ENCODE results near the gene MYO1E. TPM values are rescaled to one million over a fixed set of nuclear protein-coding genes. Genes with fewer than 3 reads are reported as not detected.

The MYO1E gene
- total RNA-seq, 2 experiments from 2014 or later = 51.0 to 61.0 TPM

DNA sequence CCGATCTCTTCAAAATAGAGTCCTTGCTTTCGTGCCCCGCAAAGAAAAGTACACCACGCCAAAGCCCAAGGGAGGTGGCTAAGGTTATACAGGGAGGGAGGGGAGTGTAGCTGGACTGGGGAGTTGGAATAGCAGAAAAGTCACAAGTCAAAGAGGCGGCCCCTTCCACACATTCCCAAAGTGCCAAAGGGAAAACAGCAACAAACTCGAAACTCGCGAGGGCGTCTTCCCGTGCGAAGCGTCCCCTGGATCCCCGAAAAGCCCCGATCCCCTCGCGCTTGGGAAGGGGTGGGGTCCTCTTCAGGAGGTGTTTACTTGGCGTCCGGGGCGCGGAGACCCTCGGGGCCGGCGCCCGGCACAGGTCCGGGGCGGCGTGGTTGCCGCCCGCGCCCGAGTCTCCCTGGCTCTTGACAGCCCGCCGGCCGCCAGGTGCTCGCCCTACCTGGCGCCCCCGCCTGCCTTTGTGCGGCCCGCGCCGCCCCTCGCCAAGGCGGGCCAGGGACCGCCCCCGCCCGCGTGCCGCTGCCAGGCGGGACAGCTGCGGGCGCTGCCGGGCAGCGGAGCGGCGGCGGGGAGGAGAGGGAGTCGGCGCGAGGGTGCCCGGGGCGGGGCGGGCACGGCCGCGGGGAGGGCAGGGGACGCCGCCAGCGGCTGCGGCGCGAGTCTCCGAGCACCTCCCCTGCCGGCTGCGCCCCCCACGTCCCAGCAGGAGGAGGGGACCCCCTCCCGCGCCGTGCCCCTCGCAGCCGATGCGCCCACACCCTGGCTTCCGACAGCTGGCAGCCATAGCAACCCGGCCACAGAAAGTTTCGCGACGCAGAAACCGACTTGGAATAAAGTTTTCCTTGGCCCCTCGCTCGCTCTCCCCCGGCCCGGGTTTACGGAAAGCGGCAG lies 966 bp downstream of the MYO1E start:
- H3K36me3 Mint-ChIP-seq = peaks cover 3% of the 10 kb centered on the region
- peak; percentile 42 for DNase-seq
- peaks cover 29% of the 10 kb centered on the region for H3K4me1 Mint-ChIP-seq
- peak overlapping the region; percentile 83 for H3K27ac Mint-ChIP-seq
- no peaks in the 10 kb centered on the region for H3K9me3 Mint-ChIP-seq
- H3K27me3 Mint-ChIP-seq = peaks cover 61% of the 10 kb centered on the region
- H3K4me3 Mint-ChIP-seq = peak overlapping the region; percentile 87

DNA sequence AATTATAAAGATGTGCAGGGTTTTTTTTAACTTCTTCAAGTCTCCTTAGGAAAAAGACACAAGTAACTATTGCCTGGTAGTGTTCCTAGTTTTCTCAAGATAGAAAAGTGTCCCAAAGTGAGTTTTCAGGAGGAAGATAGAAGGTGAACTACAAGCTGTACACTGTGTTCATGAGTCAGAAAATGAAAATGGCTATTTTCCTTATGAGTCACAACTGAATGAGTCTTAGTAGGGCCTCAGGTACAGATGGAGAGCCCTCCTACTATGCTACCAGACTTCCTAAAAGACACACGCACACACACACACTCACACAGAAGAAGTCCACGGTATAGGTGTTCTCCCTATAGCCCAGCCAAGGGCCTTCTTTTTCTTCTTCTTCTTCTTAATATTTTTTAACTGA lies 3.1 kb downstream of the MYO1E start:
- peaks cover 54% of the 10 kb centered on the region for H3K27me3 Mint-ChIP-seq
- no peak overlapping the region for H3K27ac Mint-ChIP-seq
- H3K4me1 Mint-ChIP-seq = peaks cover 29% of the 10 kb centered on the region
- no peak for DNase-seq
- H3K36me3 Mint-ChIP-seq = peaks cover 5% of the 10 kb centered on the region
- no peaks in the 10 kb centered on the region for H3K9me3 Mint-ChIP-seq
- no peak overlapping the region for H3K4me3 Mint-ChIP-seq

DNA sequence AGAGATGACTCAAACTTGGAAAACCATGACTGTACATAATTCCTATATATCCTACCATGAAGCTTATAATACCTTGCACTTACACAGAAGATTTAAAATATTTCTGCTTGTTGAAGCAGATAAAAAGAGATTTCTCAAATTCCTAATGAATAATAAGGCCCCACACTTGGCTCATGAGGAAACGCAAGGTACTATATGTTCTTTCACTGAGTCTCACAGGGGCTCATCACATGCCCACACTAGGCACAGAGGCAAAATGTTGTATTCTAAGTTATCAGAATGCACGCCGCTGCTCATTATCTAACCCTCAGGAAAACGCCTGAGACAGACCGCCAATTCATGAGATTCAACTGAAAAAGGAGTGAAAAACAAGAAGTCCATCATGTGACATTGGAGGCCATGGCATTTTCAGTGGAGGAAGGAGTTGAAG lies 5.6 kb downstream of the MYO1E start:
- H3K4me1 Mint-ChIP-seq = peaks cover 22% of the 10 kb centered on the region
- H3K4me3 Mint-ChIP-seq = no peak overlapping the region
- peaks cover 32% of the 10 kb centered on the region for H3K27me3 Mint-ChIP-seq
- DNase-seq = no peak
- H3K27ac Mint-ChIP-seq = no peak overlapping the region
- H3K9me3 Mint-ChIP-seq = no peaks in the 10 kb centered on the region
- H3K36me3 Mint-ChIP-seq = peaks cover 5% of the 10 kb centered on the region

DNA sequence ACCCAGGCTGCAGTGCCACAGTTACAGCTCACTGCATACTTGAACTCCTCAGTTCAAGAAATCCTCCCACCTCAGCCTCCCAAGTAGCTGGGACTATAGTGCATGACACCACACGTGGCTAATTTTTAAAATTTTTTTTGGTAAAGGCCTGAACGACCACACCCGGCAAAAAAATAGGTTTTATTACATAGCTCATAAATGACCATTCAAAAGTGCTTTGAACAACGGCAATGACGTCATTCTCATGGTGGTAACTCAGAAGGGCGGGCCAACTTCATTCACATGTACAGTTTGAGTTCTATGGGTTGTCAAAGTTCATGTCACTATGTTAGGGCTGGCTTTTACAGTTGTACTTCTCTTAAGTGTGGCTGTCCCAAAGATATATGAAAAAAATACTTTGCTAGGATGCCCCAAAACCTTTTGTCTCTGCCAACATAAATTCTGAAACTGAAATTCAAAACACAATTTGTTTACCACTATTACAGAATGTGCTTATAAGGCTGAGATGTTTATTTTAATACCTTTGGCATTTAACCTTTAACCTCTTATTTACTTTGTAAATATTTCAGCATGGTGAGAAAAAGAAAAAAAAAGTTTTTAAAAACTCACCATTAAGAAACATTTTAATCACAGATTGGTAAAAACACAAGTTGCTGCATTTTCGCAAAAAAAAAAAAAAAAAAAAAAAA lies 6.2 kb downstream of the MYO1E start:
- Mint-ChIP-seq H3K27me3 (peaks cover 32% of the 10 kb centered on the region), H3K4me3 (no peak overlapping the region), H3K9me3 (no peaks in the 10 kb centered on the region), H3K27ac (no peak overlapping the region), H3K36me3 (peaks cover 5% of the 10 kb centered on the region), H3K4me1 (peaks cover 22% of the 10 kb centered on the region)
- DNase-seq = no peak

GRCh38 chr15:59364248-59364647 lies 8.4 kb downstream of the MYO1E start:
- DNase-seq = no peak
- Mint-ChIP-seq H3K9me3 (no peaks in the 10 kb centered on the region), H3K4me3 (no peak overlapping the region), H3K27me3 (peaks cover 11% of the 10 kb centered on the region), H3K36me3 (peaks cover 3% of the 10 kb centered on the region), H3K27ac (no peak overlapping the region), H3K4me1 (peaks cover 4% of the 10 kb centered on the region)

GRCh38 chr15:59362331-59362730 lies 10.3 kb downstream of the MYO1E start:
- H3K4me1 Mint-ChIP-seq = peaks cover 2% of the 10 kb centered on the region
- H3K27me3 Mint-ChIP-seq = peaks cover 7% of the 10 kb centered on the region
- no peak for DNase-seq
- peaks cover 3% of the 10 kb centered on the region for H3K36me3 Mint-ChIP-seq
- H3K27ac Mint-ChIP-seq = no peak overlapping the region
- H3K4me3 Mint-ChIP-seq = no peak overlapping the region
- no peaks in the 10 kb centered on the region for H3K9me3 Mint-ChIP-seq

DNA sequence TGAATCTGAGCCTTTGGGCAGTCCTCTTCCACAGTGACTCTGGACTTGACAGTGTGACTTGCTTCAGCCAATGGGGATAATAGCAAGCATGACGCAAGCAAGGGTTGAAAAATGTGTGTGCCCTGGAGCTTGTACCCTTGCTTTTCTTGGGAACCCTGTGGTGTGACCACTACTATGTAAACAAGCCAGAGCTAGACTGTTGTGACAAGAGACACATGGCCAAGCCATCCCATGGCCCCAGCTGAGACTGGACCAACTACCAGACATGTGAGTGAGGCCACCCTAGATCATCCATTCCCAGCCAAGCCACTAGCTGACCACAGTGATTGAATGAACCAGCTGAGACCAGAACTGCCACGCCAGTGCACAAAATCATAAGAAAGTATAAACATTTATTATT lies 11.8 kb downstream of the MYO1E start:
- Mint-ChIP-seq H3K36me3 (no peaks in the 10 kb centered on the region), H3K9me3 (no peaks in the 10 kb centered on the region), H3K27ac (no peak overlapping the region), H3K4me3 (no peak overlapping the region), H3K27me3 (peaks cover 7% of the 10 kb centered on the region), H3K4me1 (no peaks in the 10 kb centered on the region)
- DNase-seq = no peak

DNA sequence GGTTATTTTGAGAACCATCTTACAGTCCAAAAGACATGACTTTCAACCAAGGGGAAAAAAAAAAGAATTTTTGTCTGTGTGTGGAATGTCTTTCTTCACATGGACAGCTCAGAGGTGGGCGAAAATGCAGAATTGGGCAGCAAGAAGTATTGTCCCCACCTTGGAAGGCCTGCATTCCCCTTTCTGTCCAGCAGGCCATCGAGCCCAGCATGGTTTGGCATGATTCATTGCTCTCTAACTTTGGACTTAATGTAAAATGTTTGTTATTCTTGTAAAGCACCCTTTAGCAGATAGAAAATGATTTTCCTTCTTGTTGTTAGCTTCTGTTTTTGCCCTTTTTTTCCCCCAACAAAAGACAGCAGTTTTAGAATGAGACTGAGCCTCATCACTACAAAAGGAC lies 12.4 kb downstream of the MYO1E start:
- Mint-ChIP-seq H3K9me3 (no peaks in the 10 kb centered on the region), H3K36me3 (no peaks in the 10 kb centered on the region), H3K4me1 (peaks cover 5% of the 10 kb centered on the region), H3K4me3 (no peak overlapping the region), H3K27me3 (peaks cover 7% of the 10 kb centered on the region), H3K27ac (no peak overlapping the region)
- no peak for DNase-seq

GRCh38 chr15:59355730-59356129 lies 16.9 kb downstream of the MYO1E start:
- Mint-ChIP-seq H3K27ac (no peak overlapping the region), H3K4me1 (peaks cover 38% of the 10 kb centered on the region), H3K27me3 (peaks cover 11% of the 10 kb centered on the region), H3K36me3 (peaks cover 2% of the 10 kb centered on the region), H3K9me3 (no peaks in the 10 kb centered on the region), H3K4me3 (no peak overlapping the region)
- no peak for DNase-seq

DNA sequence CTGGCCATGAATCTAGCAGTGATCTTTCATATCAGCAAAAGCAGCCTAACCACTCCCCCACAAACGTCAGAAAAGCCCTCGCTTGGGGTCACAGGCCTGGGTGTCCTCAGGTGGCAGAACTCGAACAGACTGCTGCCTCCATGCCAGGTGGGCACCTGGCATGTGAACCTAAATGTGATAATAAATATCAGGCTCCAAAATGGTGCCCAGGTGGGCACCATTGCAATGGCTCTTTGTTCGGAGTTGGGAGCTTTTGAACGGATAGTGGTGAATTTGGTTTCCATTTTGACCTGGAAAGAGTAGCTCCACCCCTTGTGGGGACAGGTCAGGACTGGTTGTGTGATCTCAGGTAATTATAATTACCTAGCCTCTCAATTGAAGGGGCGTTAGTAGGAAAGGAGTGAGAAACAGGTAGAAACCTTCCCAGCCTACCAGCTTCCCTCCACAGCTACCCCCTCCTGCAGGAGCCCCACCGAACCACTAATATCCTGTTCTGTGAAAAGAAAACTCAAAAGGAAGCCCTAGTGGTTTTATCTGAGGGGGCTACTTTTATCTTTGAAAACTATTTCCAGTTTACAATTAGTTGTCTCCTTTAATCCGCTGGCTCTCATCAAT lies 18.1 kb downstream of the MYO1E start:
- H3K27ac Mint-ChIP-seq = peak overlapping the region; percentile 81

DNA sequence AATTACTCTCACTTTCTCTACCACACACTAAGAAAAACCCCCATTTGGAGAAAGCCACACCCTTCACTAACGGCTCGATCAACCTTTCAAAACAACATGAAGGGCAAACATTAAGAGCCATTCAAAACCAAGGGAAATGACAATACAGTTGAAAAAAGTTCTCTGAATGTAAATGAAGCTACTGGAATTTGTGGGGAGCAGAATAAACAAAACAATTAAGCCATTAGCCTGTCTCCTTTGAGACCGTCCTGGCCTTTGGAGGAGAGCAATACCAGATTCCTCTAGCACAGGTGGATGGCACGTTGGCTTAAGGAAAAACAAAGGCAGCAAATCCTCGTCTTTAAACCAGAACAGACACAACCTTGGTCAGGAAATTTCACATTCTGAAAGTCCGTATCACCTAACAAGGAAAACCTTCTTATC lies 18.7 kb downstream of the MYO1E start:
- peaks cover 11% of the 10 kb centered on the region for H3K27me3 Mint-ChIP-seq
- no peak for DNase-seq
- H3K4me1 Mint-ChIP-seq = peaks cover 52% of the 10 kb centered on the region
- H3K36me3 Mint-ChIP-seq = peaks cover 2% of the 10 kb centered on the region
- H3K27ac Mint-ChIP-seq = peak overlapping the region; percentile 62
- H3K4me3 Mint-ChIP-seq = peak overlapping the region; percentile 8
- peaks cover 2% of the 10 kb centered on the region for H3K9me3 Mint-ChIP-seq

More for the DNA sequence above, 18.1 kb downstream of the MYO1E start:
- H3K4me3 Mint-ChIP-seq = peak overlapping the region; percentile 46
- peak; percentile 5 for DNase-seq
- H3K36me3 Mint-ChIP-seq = peaks cover 2% of the 10 kb centered on the region
- peaks cover 2% of the 10 kb centered on the region for H3K9me3 Mint-ChIP-seq
- H3K27me3 Mint-ChIP-seq = peaks cover 11% of the 10 kb centered on the region
- H3K4me1 Mint-ChIP-seq = peaks cover 48% of the 10 kb centered on the region

DNA sequence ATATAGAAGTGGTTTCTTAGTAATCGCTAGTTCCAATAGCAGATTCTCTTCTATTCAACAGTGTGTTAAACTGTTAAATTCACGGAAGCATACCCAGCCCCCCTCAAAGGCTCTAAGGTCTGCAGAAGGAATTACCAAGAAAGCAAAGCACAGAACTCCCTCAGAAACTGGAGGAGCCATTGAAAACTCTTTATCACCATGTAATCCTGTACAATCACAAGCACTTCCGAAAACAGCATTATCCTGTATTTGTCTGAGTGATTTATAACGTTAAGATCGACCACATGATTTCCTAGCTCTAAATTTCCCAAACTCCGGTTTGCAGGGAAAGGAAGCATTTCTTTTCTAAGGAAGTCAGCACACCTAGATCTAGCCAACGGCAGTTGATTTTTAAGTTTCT lies 20.0 kb downstream of the MYO1E start:
- DNase-seq = no peak
- Mint-ChIP-seq H3K9me3 (peaks cover 2% of the 10 kb centered on the region), H3K27me3 (peaks cover 7% of the 10 kb centered on the region), H3K36me3 (peaks cover 2% of the 10 kb centered on the region), H3K4me1 (peaks cover 52% of the 10 kb centered on the region), H3K4me3 (no peak overlapping the region), H3K27ac (no peak overlapping the region)

- DNase-seq = no peak
- no peak overlapping the region for H3K4me3 Mint-ChIP-seq
- peaks cover 52% of the 10 kb centered on the region for H3K4me1 Mint-ChIP-seq
- no peak overlapping the region for H3K27ac Mint-ChIP-seq
- H3K36me3 Mint-ChIP-seq = peaks cover 2% of the 10 kb centered on the region
- H3K9me3 Mint-ChIP-seq = peaks cover 2% of the 10 kb centered on the region
- H3K27me3 Mint-ChIP-seq = peaks cover 7% of the 10 kb centered on the region
These were observed 20.5 kb downstream of the MYO1E start for GRCh38 chr15:59352189-59352588.

DNA sequence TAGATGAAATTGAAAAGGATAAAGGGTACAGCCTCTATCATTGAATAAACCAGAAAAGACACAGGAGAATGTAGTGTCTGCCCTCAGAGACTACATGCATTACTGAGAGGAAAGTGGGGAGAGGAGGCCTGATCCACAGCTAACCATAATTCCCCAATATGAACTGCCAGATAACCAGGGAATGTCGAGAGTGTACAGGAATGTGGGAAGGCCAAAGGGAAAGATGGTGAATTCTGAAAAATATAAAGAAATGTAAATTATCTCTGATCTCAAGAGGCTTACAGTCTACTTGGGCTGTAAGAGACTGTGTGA lies 22.3 kb downstream of the MYO1E start:
- peak overlapping the region; percentile 64 for H3K27ac Mint-ChIP-seq
- peaks cover 2% of the 10 kb centered on the region for H3K36me3 Mint-ChIP-seq
- no peak for DNase-seq
- H3K4me3 Mint-ChIP-seq = peak overlapping the region; percentile 15
- H3K9me3 Mint-ChIP-seq = peaks cover 2% of the 10 kb centered on the region
- H3K27me3 Mint-ChIP-seq = peaks cover 4% of the 10 kb centered on the region
- peaks cover 47% of the 10 kb centered on the region for H3K4me1 Mint-ChIP-seq

GRCh38 chr15:59349680-59350420 lies 22.8 kb downstream of the MYO1E start:
- H3K27ac Mint-ChIP-seq = peak overlapping the region; percentile 64
- no peaks in the 10 kb centered on the region for H3K36me3 Mint-ChIP-seq
- peak; percentile 53 for DNase-seq
- peaks cover 4% of the 10 kb centered on the region for H3K27me3 Mint-ChIP-seq
- peak overlapping the region; percentile 15 for H3K4me3 Mint-ChIP-seq
- peaks cover 42% of the 10 kb centered on the region for H3K4me1 Mint-ChIP-seq
- peaks cover 2% of the 10 kb centered on the region for H3K9me3 Mint-ChIP-seq
